HEK293 (cell line): Measurements from ENCODE around the gene ZGPAT.

ENCODE experiments used
- BCL11B ChIP-seq: fragments of 450-650 bp; formaldehyde crosslinking; IDR thresholded peaks from 2 replicates; pipeline ENCODE4 v1.5.1; 2016; ENCODE audit warnings: low read depth, missing biosample characterization, missing genetic modification characterization
- ZNF26 ChIP-seq: fragments of 450-650 bp; formaldehyde crosslinking; IDR thresholded peaks from 2 replicates; pipeline ENCODE4 v1.5.1; 2016; ENCODE audit warnings: missing biosample characterization, missing genetic modification characterization

- TF ChIP-seq ZNF26 (no peak), BCL11B (tag by site-specific recombination) (no peak)
These were observed 67.5 kb downstream of the ZGPAT start for GRCh38 chr20:63775096-63775978.
